SK-N-SH (cell line): ENCODE measurements around the gene EML1. TPM values are rescaled to one million over a fixed set of nuclear protein-coding genes. Genes with fewer than 3 reads are reported as not detected.

Experiments used
- CTCF ChIA-PET: fragments of 300-600, 350-600 bp; formaldehyde crosslinking; extraction: SDS; loops from one replicate; lab custom pipeline; 2021; lab: Yijun Ruan, JAX
- POLR2A ChIA-PET: fragments of 350-600 bp; sonication (Branson Sonifier 250); formaldehyde crosslinking; extraction: SDS; loops from one replicate; lab custom pipeline; 2020; ENCODE audit warnings: antibody characterized with exemption, inconsistent platforms; lab: Yijun Ruan, JAX
- DNase-seq: peaks from one replicate; pipeline ENCODE4 v3.0.0; 2012
- H2AFZ ChIP-seq: fragments of 200-600 bp; sonication (generic); 2 replicates; pipeline ENCODE4 v1.8.1; 2016; ENCODE audit warnings: antibody characterized with exemption, mild to moderate bottlenecking, low read depth
- H3F3A ChIP-seq: fragments of 200-600 bp; sonication (generic); replicated peaks from 2 replicates; pipeline ENCODE3; 2016; ENCODE audit warnings: antibody characterized with exemption, mild to moderate bottlenecking; ENCODE audit not compliant: insufficient read depth
- H3K27ac ChIP-seq, 2 experiments: fragments of 200-500 bp in 1 of 2; fragments of 200-600 bp in 1 of 2; sonication (Bioruptor generic) in 1 of 2; sonication (generic), shearing (Covaris generic) in 1 of 2; 2 replicates each; pipeline versions ENCODE4 v1.5.1 to v1.6.1; 2014 to 2016; ENCODE audit warnings: low read depth in 2 of 2, inconsistent platforms in 1 of 2, low read length in 1 of 2, mild to moderate bottlenecking in 1 of 2, mixed read lengths in 1 of 2
- H3K27me3 ChIP-seq: fragments of 200-600 bp; sonication (generic), shearing (Covaris generic); 2 replicates; pipeline ENCODE4 v1.6.1; 2016; ENCODE audit warnings: mixed run types; ENCODE audit not compliant: insufficient read depth
- H3K36me3 ChIP-seq, 2 experiments: fragments of 200-500 bp in 1 of 2; fragments of 200-600 bp in 1 of 2; sonication (Bioruptor generic) in 1 of 2; sonication (generic) in 1 of 2; replicated peaks in 1 of 2; 2 replicates each; pipeline versions ENCODE3 to v1.5.1; 2014 to 2016; ENCODE audit warnings: low read length in 1 of 2, mild to moderate bottlenecking in 1 of 2; ENCODE audit not compliant: insufficient read depth in 2 of 2, control insufficient read depth in 1 of 2
- H3K4me1 ChIP-seq, 2 experiments: fragments of 200-500 bp in 1 of 2; fragments of 200-600 bp in 1 of 2; sonication (Bioruptor generic) in 1 of 2; sonication (generic), shearing (Covaris generic) in 1 of 2; 2 replicates each; pipeline versions ENCODE4 v1.5.1 to v1.6.1; 2014 to 2016; ENCODE audit warnings: low read depth in 1 of 2, low read length in 1 of 2, mixed run types in 1 of 2; ENCODE audit not compliant: insufficient read depth in 2 of 2, control insufficient read depth in 1 of 2
- H3K4me2 ChIP-seq: fragments of 200-600 bp; sonication (generic), shearing (Covaris generic); 2 replicates; pipeline ENCODE4 v1.6.1; 2017; ENCODE audit warnings: mixed run types
- H3K4me3 ChIP-seq, 2 experiments: fragments of 200-500 bp in 1 of 2; fragments of 200-600 bp in 1 of 2; sonication (Bioruptor generic) in 1 of 2; sonication (generic), shearing (Covaris generic) in 1 of 2; 2 replicates each; pipeline versions ENCODE4 v1.5.1 to v1.8.1; 2014 to 2016; ENCODE audit warnings: low read depth in 2 of 2, inconsistent platforms in 1 of 2, low read length in 1 of 2, mild to moderate bottlenecking in 1 of 2, mixed read lengths in 1 of 2, moderate library complexity in 1 of 2
- H3K79me2 ChIP-seq: fragments of 200-600 bp; sonication (generic); 2 replicates; pipeline ENCODE4 v1.8.1; 2017; ENCODE audit warnings: mild to moderate bottlenecking; ENCODE audit not compliant: insufficient read depth
- H3K9ac ChIP-seq: fragments of 200-600 bp; sonication (generic); 2 replicates; pipeline ENCODE4 v1.6.1; 2017; ENCODE audit warnings: mixed run types
- H3K9me2 ChIP-seq: fragments of 200-600 bp; sonication (generic); 2 replicates; pipeline ENCODE4 v1.6.1; 2017; ENCODE audit warnings: mixed run types
- H3K9me3 ChIP-seq: fragments of 200-600 bp; sonication (generic); 2 replicates; pipeline ENCODE4 v1.6.1; 2017; ENCODE audit warnings: mixed run types, mild to moderate bottlenecking, moderate library complexity
- H4K20me1 ChIP-seq: fragments of 200-600 bp; sonication (generic); 2 replicates; pipeline ENCODE4 v1.6.1; 2017; ENCODE audit warnings: mild to moderate bottlenecking, mixed run types; ENCODE audit not compliant: insufficient read depth
- ELF1 ChIP-seq: IDR thresholded peaks from 2 replicates; pipeline ENCODE4 v1.4.0; 2012
- EP300 ChIP-seq, 2 experiments: IDR thresholded peaks; 2 replicates each; pipeline versions ENCODE4 v1.4.0 to v1.6.1; 2012; ENCODE audit warnings: borderline replicate concordance in 1 of 2, low read depth in 1 of 2, low read length in 1 of 2
- EZH2phosphoT487 ChIP-seq: fragments of 200-600 bp; sonication (generic); IDR thresholded peaks from 2 replicates; pipeline ENCODE4 v1.6.1; 2017; ENCODE audit warnings: low read depth, mixed run types, mild to moderate bottlenecking, antibody characterized with exemption, moderate library complexity, borderline replicate concordance
- FOSL2 ChIP-seq: IDR thresholded peaks from 2 replicates; pipeline ENCODE4 v1.4.0; 2012; ENCODE audit warnings: low read depth, mild to moderate bottlenecking, moderate library complexity, borderline replicate concordance
- JUND ChIP-seq: IDR thresholded peaks from 2 replicates; pipeline ENCODE4 v1.4.0; 2012
- MXI1 ChIP-seq: IDR thresholded peaks from 2 replicates; pipeline ENCODE4 v1.6.1; 2012; ENCODE audit warnings: mild to moderate bottlenecking, low read depth, low read length, improper control_type of control experiment
- NFIC ChIP-seq: IDR thresholded peaks from 2 replicates; pipeline ENCODE4 v1.4.0; 2012; ENCODE audit warnings: borderline replicate concordance
- NRF1 ChIP-seq: IDR thresholded peaks from 2 replicates; pipeline ENCODE4 v1.6.1; 2012; ENCODE audit warnings: low read depth, mild to moderate bottlenecking, low read length
- POLR2AphosphoS5 ChIP-seq: IDR thresholded peaks from 2 replicates; pipeline ENCODE4 v1.6.1; 2012; ENCODE audit warnings: low read depth, low read length
- RCOR1 ChIP-seq: fragments of 150-350 bp; IDR thresholded peaks from 2 replicates; pipeline ENCODE4 v1.6.1; 2017; ENCODE audit warnings: antibody characterized with exemption, low read length
- RXRA ChIP-seq: IDR thresholded peaks from 2 replicates; pipeline ENCODE4 v1.4.0; 2012; ENCODE audit warnings: low read depth, mild to moderate bottlenecking, borderline replicate concordance
- SIN3A ChIP-seq: IDR thresholded peaks from 2 replicates; pipeline ENCODE4 v1.6.1; 2012; ENCODE audit warnings: low read depth, mild to moderate bottlenecking, low read length, moderate library complexity, borderline replicate concordance
- TCF12 ChIP-seq: IDR thresholded peaks from 2 replicates; pipeline ENCODE4 v1.4.0; 2012
- TEAD4 ChIP-seq: IDR thresholded peaks from 2 replicates; pipeline ENCODE4 v1.4.0; 2012; ENCODE audit warnings: mild to moderate bottlenecking, borderline replicate concordance; ENCODE audit not compliant: insufficient read depth
- WGBS: methylation state at CpG from one replicate; pipeline ENCODE4 v1.1.6; 2017; ENCODE audit warnings: low lambda C conversion rate; 5-methylcytosine and 5-hydroxymethylcytosine counted together
- polyA plus RNA-seq, 3 experiments: library from polyadenylated mRNA; depleted of rRNA; stranded (reverse); fragments of >200 nt; gene quantifications; 2 replicates each; pipeline ENCODE4 v1.2.3, GENCODE V29; 2012
- TF ChIP-seq, protein P1 (sequence below): IDR thresholded peaks from 2 replicates; pipeline ENCODE4; 2012
- TF ChIP-seq, protein P2 (sequence below): IDR thresholded peaks from 2 replicates; pipeline ENCODE4 v1.4.0; 2012; ENCODE audit warnings: low read depth
- TF ChIP-seq, protein P3 (sequence below): fragments of 150-350 bp; IDR thresholded peaks from 2 replicates; pipeline ENCODE4 v1.6.1; 2016; ENCODE audit warnings: mild to moderate bottlenecking, low read depth, low read length
- TF ChIP-seq, protein P4 (sequence below): IDR thresholded peaks from 2 replicates; pipeline ENCODE4 v1.6.1; 2012; ENCODE audit warnings: mild to moderate bottlenecking, low read depth, low read length, moderate library complexity
- TF ChIP-seq, protein P5 (sequence below): IDR thresholded peaks from 2 replicates; pipeline ENCODE4 v1.4.0; 2012; ENCODE audit warnings: low read depth, borderline replicate concordance

The EML1 gene
- polyA plus RNA-seq, 1 of the 3 experiments (the other 2 are of a cell fraction) = 6.3 TPM

DNA sequence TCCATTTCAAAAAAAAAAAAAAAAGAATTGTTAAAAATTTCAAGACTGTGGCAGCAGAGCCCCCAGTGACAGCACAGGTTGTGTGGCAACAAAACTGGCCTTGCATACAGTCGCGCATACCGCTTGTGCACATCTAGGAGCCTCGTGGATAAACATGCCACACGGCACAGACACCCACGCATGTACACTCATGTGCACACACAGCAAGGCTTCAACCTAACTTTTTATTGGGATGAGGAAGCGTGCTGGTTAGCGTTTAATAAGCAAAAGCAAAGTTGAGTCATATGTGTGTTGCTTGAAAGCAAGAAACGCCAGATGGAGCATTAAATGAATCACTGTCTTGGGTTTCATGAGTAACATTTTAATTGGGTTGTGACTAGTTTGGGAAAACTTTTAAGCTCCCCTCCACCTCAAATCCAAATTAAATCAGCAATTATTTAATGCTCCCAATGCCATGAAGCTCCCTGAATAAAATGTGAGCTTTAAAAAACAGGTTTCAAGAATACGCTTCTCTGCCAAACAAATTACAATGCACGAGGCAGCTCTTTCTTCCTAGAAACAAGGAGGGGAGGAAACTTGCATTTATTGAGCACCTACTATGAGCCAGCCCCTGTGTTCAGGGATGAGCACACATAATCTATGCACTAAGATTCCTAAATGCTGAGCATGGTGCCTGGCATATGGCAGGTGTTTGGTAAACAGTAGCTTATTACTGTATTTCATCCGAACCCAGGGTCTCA is 35.7 kb upstream of the EML1 start:
- Histone ChIP-seq H3K4me2 (peak overlapping the region; percentile 53; the same call in 1 of the 2 replicates), H3K4me1 (peaks cover 4 to 54% of the 10 kb centered on the region in 2 experiments; a peak in 3 of 4 replicates), H3K36me3 (no peaks in the 10 kb centered on the region), H3K9ac (peak overlapping the region; percentile 42; the same call in 1 of the 2 replicates), H3K27me3 (no peaks in the 10 kb centered on the region), H3K9me3 (no peaks in the 10 kb centered on the region), H3K27ac (peak overlapping the region in 1 of 2 experiments; percentile 97; a peak in 2 of 4 replicates), H3K9me2 (no peaks in the 10 kb centered on the region), H3K79me2 (no peaks in the 10 kb centered on the region), H3F3A (peaks cover 18% of the 10 kb centered on the region), H3K4me3 (no peak overlapping the region), H2AFZ (no peak overlapping the region), H4K20me1 (no peaks in the 10 kb centered on the region)
- POLR2A ChIA-PET = no interaction called here
- TF ChIP-seq, protein P1, sequence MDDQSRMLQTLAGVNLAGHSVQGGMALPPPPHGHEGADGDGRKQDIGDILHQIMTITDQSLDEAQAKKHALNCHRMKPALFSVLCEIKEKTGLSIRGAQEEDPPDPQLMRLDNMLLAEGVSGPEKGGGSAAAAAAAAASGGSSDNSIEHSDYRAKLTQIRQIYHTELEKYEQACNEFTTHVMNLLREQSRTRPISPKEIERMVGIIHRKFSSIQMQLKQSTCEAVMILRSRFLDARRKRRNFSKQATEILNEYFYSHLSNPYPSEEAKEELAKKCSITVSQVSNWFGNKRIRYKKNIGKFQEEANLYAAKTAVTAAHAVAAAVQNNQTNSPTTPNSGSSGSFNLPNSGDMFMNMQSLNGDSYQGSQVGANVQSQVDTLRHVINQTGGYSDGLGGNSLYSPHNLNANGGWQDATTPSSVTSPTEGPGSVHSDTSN = peak; percentile 76
- no peak for TF ChIP-seq ELF1
- TF ChIP-seq, protein P2, sequence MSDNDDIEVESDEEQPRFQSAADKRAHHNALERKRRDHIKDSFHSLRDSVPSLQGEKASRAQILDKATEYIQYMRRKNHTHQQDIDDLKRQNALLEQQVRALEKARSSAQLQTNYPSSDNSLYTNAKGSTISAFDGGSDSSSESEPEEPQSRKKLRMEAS = peak; percentile 75; the same call in 1 of the 2 replicates
- TF ChIP-seq SIN3A = no peak
- TF ChIP-seq RCOR1 = no peak
- TF ChIP-seq FOSL2 = peak; percentile 98
- peak; percentile 88 for TF ChIP-seq TCF12
- TF ChIP-seq POLR2AphosphoS5 = peak; percentile 49; the same call in 1 of the 2 replicates
- no peak for TF ChIP-seq NRF1
- TF ChIP-seq, protein P3, sequence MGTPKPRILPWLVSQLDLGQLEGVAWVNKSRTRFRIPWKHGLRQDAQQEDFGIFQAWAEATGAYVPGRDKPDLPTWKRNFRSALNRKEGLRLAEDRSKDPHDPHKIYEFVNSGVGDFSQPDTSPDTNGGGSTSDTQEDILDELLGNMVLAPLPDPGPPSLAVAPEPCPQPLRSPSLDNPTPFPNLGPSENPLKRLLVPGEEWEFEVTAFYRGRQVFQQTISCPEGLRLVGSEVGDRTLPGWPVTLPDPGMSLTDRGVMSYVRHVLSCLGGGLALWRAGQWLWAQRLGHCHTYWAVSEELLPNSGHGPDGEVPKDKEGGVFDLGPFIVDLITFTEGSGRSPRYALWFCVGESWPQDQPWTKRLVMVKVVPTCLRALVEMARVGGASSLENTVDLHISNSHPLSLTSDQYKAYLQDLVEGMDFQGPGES = no peak
- TF ChIP-seq, protein P4, sequence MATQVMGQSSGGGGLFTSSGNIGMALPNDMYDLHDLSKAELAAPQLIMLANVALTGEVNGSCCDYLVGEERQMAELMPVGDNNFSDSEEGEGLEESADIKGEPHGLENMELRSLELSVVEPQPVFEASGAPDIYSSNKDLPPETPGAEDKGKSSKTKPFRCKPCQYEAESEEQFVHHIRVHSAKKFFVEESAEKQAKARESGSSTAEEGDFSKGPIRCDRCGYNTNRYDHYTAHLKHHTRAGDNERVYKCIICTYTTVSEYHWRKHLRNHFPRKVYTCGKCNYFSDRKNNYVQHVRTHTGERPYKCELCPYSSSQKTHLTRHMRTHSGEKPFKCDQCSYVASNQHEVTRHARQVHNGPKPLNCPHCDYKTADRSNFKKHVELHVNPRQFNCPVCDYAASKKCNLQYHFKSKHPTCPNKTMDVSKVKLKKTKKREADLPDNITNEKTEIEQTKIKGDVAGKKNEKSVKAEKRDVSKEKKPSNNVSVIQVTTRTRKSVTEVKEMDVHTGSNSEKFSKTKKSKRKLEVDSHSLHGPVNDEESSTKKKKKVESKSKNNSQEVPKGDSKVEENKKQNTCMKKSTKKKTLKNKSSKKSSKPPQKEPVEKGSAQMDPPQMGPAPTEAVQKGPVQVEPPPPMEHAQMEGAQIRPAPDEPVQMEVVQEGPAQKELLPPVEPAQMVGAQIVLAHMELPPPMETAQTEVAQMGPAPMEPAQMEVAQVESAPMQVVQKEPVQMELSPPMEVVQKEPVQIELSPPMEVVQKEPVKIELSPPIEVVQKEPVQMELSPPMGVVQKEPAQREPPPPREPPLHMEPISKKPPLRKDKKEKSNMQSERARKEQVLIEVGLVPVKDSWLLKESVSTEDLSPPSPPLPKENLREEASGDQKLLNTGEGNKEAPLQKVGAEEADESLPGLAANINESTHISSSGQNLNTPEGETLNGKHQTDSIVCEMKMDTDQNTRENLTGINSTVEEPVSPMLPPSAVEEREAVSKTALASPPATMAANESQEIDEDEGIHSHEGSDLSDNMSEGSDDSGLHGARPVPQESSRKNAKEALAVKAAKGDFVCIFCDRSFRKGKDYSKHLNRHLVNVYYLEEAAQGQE = no peak
- peak in 1 of 2 experiments; percentile 71; a peak in 1 of 4 replicates for TF ChIP-seq EP300 (IDR thresholded peaks at IDR 0.05; ENCODE audit: borderline replicate concordance in 1 of 2, low read depth in 1 of 2, low read length in 1 of 2)
- peak; percentile 54; the same call in 1 of the 2 replicates for TF ChIP-seq NFIC
- no peak for TF ChIP-seq EZH2phosphoT487
- TF ChIP-seq JUND = peak; percentile 90
- TF ChIP-seq RXRA = peak; percentile 47; the same call in 1 of the 2 replicates
- TF ChIP-seq MXI1 = no peak
- TF ChIP-seq, protein P5, sequence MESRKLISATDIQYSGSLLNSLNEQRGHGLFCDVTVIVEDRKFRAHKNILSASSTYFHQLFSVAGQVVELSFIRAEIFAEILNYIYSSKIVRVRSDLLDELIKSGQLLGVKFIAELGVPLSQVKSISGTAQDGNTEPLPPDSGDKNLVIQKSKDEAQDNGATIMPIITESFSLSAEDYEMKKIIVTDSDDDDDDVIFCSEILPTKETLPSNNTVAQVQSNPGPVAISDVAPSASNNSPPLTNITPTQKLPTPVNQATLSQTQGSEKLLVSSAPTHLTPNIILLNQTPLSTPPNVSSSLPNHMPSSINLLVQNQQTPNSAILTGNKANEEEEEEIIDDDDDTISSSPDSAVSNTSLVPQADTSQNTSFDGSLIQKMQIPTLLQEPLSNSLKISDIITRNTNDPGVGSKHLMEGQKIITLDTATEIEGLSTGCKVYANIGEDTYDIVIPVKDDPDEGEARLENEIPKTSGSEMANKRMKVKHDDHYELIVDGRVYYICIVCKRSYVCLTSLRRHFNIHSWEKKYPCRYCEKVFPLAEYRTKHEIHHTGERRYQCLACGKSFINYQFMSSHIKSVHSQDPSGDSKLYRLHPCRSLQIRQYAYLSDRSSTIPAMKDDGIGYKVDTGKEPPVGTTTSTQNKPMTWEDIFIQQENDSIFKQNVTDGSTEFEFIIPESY = 0 out of 2 replicates have a peak, but pooled peaks have one; percentile 44
- no peak for TF ChIP-seq TEAD4
- WGBS = 38% methylated on average over 12 of the region's 12 CpGs
- CTCF ChIA-PET = interaction anchor here (1.3 to 1.6 kb wide), 2 partner anchors 10 to 190 kb away, joined by 3 to 6 read pairs; no protein-coding TSS in a partner anchor
- no peak for DNase-seq
